ENCODE data around the gene CLDN10.
"Not testable (repeated sequence)": the region's sequence is repeated elsewhere in the genome, so short reads cannot be mapped to it uniquely, and the experiment has no call there.

The CLDN10 gene

DNA sequence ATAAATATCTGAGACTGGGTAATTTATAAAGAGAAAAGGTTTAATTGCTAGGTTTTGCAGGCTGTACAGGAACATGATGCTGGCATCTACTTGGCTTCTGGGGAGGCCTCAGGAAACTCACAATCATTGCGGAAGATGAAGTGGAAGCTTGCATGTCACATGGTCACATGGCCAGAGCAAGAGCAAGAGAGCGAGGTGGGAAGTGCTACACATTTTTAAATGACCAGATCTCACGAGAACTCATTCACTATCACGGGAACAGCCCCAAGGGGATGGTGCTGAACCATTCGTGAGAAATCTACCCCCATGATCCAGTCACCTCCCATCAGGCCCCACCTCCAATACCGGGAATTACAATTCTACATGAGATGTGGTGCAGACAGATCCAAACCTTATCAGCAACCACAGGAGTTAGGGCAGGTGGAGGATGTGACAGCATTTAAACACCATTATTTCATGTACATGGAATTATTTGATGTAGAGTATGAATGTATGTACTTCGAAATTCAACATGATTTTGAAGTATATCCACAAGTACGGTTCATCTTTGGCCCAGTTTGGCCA lies 10.5 kb upstream of the CLDN10 start:
- no peak for DNase-seq (ENCODE audit: low spot score)

DNA sequence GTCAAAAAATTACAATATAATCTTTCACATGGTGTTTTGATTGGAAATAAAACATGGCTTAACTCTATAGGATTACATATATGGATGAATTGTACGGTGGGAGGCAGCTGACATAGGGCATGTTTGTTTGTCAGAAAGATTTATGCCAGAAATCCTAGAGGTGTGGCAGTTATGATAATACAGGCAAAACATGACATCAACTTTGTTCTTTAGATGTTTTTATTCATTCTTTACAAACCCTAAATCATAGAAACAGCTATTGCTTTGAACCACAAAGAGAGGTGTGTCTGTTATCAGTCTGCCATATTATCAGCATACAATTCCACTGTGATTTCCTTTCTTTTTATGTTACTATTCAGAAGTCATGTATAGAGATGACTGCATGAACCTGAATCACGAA lies 8.2 kb upstream of the CLDN10 start:
- no peak for DNase-seq (ENCODE audit: low spot score)

DNA sequence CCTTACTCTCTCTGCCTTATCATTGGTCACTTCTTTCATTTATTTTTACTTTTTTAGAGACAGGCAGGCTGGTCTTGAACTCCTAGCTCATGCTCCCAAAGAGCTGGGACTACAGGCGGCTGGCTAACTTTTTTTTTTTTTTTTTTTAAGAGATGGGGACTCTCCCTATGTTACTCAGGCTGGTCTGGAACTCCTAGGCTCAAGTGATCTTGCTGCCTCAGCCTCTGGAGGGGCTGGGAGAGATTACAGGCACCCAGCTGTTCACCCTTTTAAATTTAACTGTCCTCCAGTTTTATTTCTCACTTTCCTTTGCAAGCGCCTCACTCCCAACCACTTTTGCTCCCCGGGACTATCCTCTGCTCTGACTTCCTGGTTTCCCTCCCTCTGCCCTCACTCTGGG lies 5.6 kb upstream of the CLDN10 start:
- DNase-seq (ENCODE audit: low spot score) = no peak

DNA sequence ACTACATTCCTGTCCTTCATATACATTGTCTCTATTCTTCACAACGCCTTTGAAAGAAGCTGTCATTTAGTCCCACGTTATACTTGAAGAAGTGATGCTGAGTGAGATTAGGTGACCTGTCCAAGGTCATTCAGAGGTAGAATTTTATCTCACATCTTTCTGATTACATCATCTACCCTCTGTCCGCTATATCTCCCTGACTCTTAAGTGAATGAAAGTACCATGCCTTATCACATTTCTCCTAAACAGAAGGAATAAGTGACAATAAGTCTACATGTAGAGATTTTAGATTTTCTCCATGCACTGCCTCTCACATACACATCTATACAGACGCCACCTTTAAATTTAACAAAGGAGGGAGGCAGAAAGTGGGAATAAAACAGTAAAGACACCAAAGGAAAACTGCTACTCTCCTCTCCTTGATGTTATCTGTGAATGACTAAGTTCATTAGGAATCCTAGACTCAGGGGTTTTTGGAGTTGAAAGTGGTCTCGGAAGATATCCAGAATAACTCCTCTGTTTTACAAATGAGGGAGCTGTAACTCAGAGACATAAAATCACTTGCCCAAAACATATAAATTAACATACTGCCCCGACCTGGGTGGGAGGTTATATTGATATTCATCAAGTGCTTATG lies 4.9 kb upstream of the CLDN10 start:
- DNase-seq (ENCODE audit: low spot score) = no peak

DNA sequence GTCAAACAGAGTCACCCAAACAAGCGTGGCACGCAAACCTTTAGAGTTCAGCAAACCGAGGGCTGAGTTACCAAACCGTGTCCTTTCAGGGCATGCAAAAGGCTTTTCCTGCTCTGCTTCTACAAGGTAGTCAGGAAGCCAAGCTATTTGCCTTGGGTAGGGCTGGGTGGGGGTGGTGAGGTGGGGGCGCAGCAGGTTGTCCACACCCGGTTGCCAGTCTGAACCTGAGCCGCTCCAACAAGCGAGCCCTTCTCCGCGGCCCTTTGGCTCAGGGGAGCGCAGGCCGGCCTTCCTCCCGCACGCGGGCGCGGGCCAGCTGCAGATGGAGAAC lies 347 bp upstream of the CLDN10 start:
- DNase-seq (ENCODE audit: low spot score) = peak; percentile 8

DNA sequence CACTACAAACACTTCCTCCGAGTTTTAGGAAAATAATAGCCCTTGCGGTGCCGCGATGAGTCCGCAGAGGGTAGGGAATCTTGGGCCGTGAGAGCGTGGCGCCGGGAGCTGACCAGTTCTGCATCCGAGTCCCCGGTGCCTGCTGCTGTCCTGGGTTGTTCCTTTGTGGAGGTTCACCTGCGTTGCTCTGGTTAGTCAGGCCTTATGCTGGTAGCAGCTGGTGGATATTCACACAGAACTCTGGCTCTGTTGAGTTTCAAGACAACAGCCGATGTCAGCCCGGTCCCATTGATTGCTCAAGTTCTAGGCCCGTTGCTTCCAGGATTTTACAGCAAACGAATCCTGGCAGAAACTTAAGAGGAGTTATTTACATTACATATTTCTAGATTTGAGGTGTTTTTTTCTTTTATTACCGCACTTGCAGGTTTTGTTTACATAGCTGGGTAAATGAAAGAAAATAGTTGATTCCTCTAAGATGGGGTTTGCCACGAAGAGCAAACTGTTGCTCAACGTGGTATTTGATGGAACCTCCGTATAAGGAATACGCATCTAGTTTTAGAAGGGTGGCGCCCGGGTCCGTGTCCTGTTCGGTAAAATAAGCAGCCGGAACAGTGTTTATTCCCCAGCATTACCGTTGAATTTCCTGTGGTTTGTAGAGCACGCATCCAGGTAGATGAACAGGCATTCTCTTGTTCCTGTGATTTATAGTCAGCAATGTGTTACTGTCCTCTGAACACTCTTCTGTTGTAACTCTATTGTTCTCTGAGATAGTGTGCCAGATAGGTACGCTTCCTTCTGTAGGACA lies 1.3 kb downstream of the CLDN10 start:
- DNase-seq (ENCODE audit: low spot score) = no peak

DNA sequence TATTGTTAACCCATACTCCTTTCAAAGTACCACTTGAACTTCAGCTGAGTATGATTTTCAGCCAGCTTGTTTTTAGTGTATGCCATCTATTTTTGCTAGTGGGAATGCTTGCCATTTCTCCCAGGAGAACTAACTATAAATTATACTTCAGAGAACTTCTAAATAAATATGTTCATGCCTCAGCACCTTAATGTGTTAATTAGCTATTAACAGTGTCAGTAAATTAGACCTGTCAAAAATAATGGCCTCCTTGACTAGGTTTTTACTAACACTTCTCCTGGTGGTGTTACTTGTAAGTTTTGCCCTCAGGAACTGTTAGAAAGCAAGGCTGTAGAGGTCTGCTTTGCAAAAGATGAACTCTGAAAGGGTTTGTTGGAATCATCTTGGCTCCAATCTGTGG lies 4.5 kb downstream of the CLDN10 start:
- no peak for DNase-seq (ENCODE audit: low spot score)

DNA sequence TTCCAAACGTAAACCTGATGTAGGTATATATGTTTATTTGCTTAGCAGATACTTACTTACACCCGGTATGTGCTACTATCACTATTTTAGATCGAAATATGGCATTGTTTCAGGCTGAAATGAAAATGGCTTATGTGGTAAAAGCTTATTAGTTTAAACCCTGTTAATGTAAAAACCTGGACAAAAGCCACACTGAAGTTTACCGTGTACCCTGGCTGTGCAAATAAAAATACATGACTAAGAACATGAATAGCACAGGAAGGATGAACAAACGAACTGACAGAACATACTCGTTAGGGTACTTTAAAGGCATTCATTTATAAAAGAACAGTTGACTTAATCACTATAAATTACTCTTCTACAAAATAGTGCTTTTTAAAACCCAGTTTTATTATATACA lies 6.6 kb downstream of the CLDN10 start:
- DNase-seq (ENCODE audit: low spot score) = no peak

DNA sequence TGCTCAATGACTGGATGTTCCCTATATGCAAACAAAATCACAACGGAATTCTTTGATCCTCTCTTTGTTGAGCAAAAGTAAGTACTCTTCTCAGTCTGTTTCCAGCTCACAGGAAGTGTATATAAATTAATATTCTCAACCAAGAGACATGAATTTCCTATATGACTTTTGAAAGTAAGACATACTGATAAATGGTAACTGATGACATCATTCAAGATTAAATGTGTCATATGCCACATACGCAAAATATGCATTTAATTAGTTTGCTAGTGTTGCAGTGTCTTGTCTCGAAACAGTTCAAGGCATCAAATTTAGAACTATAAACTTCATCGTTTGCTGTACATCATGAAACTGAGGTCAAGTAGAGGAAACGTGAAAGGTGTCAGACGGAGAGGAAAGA lies 7.9 kb downstream of the CLDN10 start:
- DNase-seq (ENCODE audit: low spot score) = no peak

DNA sequence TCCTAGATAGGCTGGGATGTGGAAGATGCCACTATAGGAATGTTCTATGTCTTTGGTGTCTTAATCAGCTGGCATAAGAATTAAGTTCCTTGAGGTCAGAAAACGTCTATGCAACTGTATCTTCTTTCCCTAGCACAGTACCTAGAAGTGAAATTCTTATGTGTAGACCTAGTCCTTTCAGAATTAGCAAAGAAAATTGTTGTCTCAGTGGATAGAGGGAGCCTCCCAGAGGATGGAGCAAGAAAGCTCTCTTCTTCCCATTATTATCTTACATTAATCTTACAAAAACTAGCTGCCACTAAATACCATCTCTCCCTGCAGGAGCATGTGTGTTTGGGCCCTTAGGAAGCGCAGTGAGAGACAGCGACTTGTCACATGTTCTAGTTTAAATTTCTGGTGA lies 11.6 kb downstream of the CLDN10 start:
- no peak for DNase-seq (ENCODE audit: low spot score)

DNA sequence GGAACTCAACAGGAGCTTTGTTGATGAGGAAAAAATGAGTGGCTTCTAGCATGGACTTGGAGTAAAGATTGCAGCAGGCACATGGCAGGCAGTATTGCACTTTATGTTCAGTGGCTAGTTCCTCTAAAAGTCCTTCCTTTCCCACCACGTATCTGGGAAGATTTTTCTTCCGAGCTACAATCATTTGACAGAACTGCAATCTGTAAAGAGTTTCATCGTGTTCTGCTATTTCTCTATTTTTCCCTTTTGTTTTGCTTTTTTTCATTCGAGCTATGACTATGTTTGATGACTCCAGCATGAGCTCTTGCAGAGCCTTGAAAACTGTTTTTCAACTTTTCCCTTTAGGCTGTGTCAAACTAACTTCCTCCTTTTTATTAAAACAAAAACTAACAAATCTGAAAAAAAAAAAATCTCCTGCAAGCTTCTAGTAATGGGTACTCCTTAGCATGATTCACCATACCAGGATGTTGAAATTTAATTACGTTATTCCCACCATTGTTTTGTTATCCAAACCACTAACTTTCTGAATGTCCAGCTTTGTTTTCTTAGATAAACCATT lies 12.3 kb downstream of the CLDN10 start:
- DNase-seq (ENCODE audit: low spot score) = peak; percentile 29

DNA sequence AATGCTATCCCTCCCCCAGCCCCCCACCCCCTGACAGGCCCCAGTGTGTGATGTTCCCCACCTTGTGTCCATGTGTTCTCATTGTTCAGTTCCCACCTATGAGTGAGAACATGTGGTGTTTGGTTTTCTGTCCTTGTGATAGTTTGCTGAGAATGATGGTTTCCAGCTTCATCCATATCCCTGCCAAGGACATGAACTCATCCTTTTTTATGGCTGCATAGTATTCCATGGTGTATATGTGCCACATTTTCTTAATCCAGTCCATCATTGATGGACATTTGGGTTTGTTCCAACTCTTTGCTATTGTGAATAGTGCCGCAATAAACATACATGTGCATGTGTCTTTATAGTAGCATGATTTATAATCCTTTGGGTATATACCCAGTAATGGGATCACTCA lies 13.2 kb downstream of the CLDN10 start:
- not testable (repeated sequence) for DNase-seq (ENCODE audit: low spot score)

DNA sequence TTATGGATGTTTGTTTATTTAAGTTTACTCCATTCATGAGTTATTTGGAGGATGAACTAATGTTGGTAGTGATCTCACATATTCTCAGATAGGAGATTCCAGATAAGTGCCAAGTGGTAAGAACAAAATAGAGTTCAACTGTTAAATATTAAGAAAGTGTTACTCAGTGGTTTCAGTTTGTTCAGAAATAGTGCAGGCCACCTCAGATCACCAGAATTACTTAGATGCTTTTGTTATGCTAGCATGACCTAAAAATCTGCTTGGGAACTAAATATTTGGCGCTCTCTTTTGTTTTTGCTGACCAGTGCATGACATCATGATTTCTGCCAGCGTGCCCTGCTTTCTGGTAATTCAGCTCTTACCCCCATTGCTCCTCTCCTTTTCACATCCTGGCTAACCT lies 15.6 kb downstream of the CLDN10 start:
- no peak for DNase-seq (ENCODE audit: low spot score)

DNA sequence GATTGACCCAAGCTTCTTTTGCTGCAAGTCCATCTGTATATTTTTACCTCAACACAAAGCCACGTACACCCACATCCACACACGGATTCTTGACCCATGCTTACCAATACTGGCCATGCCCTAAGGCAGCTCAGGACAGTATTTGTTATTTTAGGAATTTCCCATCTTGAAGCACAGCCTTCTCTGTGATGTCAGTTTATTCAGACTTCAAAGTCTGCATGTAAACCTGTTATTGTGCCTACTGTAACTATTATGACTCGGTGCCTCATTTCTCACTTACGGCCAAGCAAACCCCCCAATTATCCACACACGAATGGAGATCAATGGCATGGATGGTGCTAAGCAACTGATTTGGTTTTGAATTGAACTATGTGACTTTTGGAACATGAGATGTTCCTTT lies 17.5 kb downstream of the CLDN10 start:
- no peak for DNase-seq (ENCODE audit: low spot score)

DNA sequence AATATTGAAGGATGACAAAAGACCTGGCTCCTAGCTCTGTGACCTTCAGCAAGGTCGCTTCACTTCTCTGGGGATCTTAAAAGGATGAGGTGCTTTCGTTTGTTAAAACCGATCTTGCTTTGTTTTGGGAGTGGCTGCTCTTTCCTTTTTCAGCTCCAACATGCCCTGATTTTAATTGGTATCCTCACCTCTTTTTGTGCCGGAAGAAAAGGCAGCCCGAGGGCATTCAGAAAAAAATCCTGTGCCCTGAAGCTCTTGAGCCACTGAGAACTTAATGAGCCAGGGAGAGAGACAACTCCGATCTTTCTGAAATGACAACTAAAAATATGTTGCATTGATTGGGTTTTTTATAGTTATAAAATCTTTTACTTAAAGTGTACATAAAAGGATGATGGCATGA lies 19.4 kb downstream of the CLDN10 start:
- DNase-seq (ENCODE audit: low spot score) = no peak

DNA sequence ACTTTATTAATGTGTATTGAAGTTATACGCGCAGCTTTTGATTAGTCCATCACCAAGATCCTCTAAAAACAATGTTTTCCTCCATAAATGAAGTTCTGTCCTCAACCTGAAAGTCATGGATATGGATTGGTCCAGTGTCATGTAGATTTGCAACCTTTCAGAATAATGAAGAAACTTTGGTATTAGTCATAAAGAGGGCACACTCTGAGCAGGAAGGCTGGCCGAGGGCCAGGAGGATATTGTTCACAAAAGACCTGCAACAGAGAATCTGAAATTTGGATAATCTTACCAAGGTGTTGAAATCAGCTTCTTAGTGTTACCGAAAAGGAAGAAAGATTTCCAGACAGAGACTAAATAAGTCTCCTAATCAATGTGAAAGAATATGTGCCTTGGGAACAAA lies 20.7 kb downstream of the CLDN10 start:
- no peak for DNase-seq (ENCODE audit: low spot score)

DNA sequence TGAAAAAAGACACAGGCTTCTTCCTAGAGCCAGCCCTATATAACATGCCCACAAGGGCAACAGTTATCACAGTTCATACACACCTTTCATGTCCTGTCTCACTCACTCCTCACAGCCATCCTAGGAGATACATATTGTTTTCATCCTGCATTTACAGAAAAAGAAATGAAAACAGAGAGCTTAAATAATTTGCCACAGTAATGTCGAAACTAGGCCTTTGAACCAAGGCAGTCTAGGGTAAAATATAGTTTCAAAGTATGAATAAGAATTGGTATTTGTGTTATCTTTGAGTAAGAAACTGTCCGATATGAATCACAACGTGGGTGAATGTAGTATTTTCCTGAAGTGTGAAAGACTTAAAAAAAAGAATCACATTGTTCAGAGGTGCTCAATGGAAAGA lies 26.8 kb downstream of the CLDN10 start:
- DNase-seq (ENCODE audit: low spot score) = no peak

DNA sequence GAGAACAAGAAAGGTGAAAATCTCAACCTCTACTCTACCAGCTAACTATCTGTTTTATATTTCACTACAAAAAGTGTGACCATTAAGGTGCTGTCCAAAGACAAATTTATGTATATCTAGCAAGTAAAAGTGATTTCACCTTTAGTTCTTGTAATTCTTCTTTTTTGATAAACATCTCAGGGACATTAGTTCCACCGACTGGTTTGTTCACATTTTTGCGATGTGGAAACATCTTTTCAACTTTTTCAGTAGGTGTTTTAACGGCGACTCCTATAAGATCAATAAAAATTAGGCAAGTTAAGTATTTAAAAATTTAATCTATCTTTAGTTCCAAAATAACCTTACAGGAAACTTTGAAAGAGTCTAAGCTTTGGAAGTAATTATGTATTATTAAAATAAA lies 33.3 kb downstream of the CLDN10 start:
- DNase-seq (ENCODE audit: low spot score) = no peak

DNA sequence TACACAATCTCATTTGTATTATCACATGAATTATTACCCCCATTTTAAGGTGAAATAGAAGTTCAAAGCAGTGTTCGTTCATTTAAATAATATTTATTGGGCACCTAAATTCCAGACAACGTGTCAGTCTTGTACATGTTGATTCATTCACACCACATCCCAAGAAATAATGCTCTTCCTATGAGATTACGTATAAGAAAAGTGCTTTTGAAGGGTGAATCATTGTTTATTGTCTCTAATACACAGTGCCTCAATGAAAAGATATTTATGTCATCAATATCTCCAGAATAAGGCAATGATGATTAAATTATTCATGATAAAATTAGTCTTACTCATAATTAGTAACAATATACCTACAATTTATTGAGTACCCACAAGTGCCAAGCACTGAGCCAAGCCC lies 35.6 kb downstream of the CLDN10 start:
- DNase-seq (ENCODE audit: low spot score) = no peak

DNA sequence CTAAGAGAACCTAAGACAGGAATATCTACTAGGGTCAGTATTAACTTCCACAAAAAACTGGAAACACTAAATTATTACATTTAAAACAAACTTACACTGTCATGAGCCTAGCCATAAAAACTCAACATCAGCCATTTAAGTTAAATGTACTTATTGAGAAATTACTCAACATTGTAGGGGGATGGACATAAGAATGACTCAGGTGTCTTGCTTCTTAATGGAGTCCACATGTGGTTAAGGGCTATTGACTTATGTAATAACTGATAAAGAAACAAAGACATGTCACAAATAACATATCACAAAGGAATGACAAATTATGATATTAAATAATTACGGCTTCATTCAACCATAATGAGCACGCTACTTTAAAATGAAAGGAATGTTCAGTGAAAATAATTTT lies 36.2 kb downstream of the CLDN10 start:
- no peak for DNase-seq (ENCODE audit: low spot score)

DNA sequence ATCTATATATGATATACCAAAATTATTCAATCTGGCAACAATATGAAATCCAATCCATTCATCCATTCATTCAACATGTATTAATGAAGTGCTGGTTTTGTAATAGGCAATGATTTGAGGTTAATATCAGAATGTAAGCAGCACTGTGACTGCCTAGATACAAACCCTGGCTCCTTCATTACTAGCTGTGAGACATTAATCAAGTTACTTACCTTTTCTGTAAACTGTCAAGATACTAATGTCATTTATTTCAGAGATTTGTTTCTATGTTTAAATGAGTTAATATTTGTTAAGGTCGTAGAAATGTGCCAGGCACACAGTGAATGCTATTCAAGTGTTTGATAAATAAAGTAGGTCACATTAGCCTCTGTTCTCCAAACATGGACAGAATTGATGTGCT lies 40.9 kb downstream of the CLDN10 start:
- DNase-seq (ENCODE audit: low spot score) = no peak

DNA sequence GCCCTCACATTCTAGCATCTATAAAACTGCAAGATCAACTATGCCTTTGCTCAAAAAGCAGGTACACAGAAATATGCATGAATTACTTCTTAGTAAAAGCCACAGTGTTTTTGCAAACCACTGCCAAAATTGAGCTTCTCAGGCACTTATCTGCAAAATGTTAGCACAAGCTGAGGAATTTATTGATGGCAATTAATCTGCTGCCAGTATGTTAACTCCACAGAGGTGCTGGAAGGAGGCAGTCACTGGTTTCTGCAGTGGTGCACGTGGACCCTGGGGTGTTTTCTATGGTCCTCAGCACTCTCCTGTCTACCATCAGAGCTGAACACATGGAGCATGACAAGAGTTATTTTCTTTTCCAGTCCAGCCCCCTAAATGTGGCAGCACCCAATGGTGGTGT lies 44.2 kb downstream of the CLDN10 start:
- DNase-seq (ENCODE audit: low spot score) = no peak

DNA sequence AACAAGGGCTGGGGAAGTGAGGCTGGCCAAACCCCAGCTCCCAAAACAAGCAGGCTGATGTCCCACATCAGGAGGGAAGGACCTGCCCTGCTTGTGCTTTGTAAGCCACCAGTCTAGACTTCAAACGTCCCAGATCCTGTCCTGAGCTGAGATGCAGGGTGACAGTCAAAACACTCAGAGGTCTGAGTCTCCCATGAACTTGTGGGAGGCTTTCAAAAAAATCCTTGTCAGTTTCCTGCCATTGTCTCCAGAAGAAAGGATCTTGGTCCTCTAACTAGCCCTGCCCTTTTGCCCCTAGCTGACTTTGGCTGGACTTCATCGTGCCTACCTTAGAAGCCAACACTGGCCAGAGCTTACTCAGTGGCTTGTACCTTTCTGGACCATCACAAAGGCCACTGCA lies 48.7 kb downstream of the CLDN10 start:
- DNase-seq (ENCODE audit: low spot score) = no peak

DNA sequence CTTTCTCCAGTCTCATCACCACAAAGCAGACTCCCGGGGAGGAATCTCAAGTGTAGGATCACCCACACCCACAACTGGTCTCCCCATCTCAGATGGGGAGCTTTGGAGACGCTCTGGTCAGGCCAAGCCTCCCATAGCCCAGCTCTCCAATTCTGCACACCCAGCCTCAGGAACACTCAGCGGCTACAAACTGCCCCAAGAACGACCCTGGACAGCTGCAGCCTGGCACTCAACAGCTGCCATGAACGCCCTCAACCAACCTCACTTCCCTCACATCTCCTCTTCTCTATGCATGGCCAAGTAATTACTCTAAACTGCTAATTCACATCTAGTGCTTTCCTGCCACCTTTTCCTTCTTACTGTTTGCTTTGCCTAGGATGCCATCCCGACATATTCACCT lies 49.4 kb downstream of the CLDN10 start:
- no peak for DNase-seq (ENCODE audit: low spot score)
